SU-DHL-6 (cell line): Measurements from ENCODE around the gene MFSD11.
"Not testable (repeated sequence)": the region's sequence is repeated elsewhere in the genome, so short reads cannot be mapped to it uniquely, and the experiment has no call there.

ENCODE experiments used
- H2AFZ ChIP-seq: fragments of 200-600 bp; sonication (generic); 2 replicates; pipeline ENCODE4 v1.6.1; 2014; ENCODE audit warnings: low read depth, mild to moderate bottlenecking, moderate library complexity, mixed read lengths, antibody characterized with exemption, low read length; ENCODE audit not compliant: severe bottlenecking
- H3F3A ChIP-seq: fragments of 200-600 bp; shearing (Covaris generic); 2 replicates; pipeline ENCODE4 v1.6.0; 2016; ENCODE audit warnings: antibody characterized with exemption, mild to moderate bottlenecking; ENCODE audit not compliant: insufficient read depth
- H3K27ac ChIP-seq: fragments of 200-600 bp; sonication (generic); 2 replicates; pipeline ENCODE4 v1.5.1; 2016; ENCODE audit warnings: low read depth, mild to moderate bottlenecking, low read length, moderate library complexity, mixed read lengths
- H3K27me3 ChIP-seq: fragments of 200-600 bp; sonication (generic), shearing (Covaris generic); 2 replicates; pipeline ENCODE4 v1.6.0; 2014; ENCODE audit warnings: mild to moderate bottlenecking, low read length
- H3K36me3 ChIP-seq: fragments of 200-600 bp; sonication (generic); 2 replicates; pipeline ENCODE4 v1.6.1; 2014; ENCODE audit warnings: mild to moderate bottlenecking, low read length, mixed read lengths
- H3K4me2 ChIP-seq: fragments of 300-600, 200-600 bp; shearing (Covaris generic), sonication (generic); 2 replicates; pipeline ENCODE4 v1.6.0; 2014; ENCODE audit warnings: low read length, low read depth, mild to moderate bottlenecking; ENCODE audit not compliant: poor library complexity, severe bottlenecking
- H3K4me3 ChIP-seq: fragments of 200-600 bp; sonication (generic); 2 replicates; pipeline ENCODE4 v1.5.1; 2014; ENCODE audit warnings: antibody characterized with exemption, low read length, mild to moderate bottlenecking, mixed read lengths; ENCODE audit not compliant: insufficient read depth, poor library complexity, severe bottlenecking
- H3K79me2 ChIP-seq: fragments of 200-600 bp; sonication (generic); 2 replicates; pipeline ENCODE4 v1.6.1; 2014; ENCODE audit warnings: mild to moderate bottlenecking, low read length, moderate library complexity; ENCODE audit not compliant: insufficient read depth
- H3K9ac ChIP-seq: fragments of 200-600 bp; sonication (generic); 2 replicates; pipeline ENCODE4 v1.7.0; 2014; ENCODE audit warnings: mild to moderate bottlenecking, low read length
- H3K9me2 ChIP-seq: fragments of 200-600 bp; sonication (generic); replicated peaks from 2 replicates; pipeline ENCODE4 v1.6.1; 2014; ENCODE audit warnings: low read length; ENCODE audit not compliant: insufficient read depth
- H3K9me3 ChIP-seq: fragments of 200-600 bp; sonication (generic); 2 replicates; pipeline ENCODE4 v1.6.1; 2014; ENCODE audit warnings: low read length, mixed read lengths; ENCODE audit not compliant: insufficient read depth
- H4K20me1 ChIP-seq: fragments of 200-600 bp; sonication (generic); 2 replicates; pipeline ENCODE4 v1.6.1; 2014; ENCODE audit warnings: low read depth, mild to moderate bottlenecking, antibody characterized with exemption, low read length, moderate library complexity, mixed read lengths
- CTCF ChIP-seq: fragments of 200-600 bp; sonication (generic); IDR thresholded peaks from one replicate; pipeline ENCODE4 v1.5.1; 2017; ENCODE audit warnings: antibody characterized with exemption, mild to moderate bottlenecking, low read length, moderate library complexity; ENCODE audit not compliant: insufficient read depth, poor library complexity, severe bottlenecking
- EZH2phosphoT487 ChIP-seq: fragments of 200-600 bp; sonication (generic), shearing (Covaris generic); conservative IDR thresholded peaks from 2 replicates; pipeline ENCODE4 v1.6.1; 2018; ENCODE audit warnings: mild to moderate bottlenecking, antibody characterized with exemption, low read length, moderate library complexity, mixed read lengths

The MFSD11 gene

DNA sequence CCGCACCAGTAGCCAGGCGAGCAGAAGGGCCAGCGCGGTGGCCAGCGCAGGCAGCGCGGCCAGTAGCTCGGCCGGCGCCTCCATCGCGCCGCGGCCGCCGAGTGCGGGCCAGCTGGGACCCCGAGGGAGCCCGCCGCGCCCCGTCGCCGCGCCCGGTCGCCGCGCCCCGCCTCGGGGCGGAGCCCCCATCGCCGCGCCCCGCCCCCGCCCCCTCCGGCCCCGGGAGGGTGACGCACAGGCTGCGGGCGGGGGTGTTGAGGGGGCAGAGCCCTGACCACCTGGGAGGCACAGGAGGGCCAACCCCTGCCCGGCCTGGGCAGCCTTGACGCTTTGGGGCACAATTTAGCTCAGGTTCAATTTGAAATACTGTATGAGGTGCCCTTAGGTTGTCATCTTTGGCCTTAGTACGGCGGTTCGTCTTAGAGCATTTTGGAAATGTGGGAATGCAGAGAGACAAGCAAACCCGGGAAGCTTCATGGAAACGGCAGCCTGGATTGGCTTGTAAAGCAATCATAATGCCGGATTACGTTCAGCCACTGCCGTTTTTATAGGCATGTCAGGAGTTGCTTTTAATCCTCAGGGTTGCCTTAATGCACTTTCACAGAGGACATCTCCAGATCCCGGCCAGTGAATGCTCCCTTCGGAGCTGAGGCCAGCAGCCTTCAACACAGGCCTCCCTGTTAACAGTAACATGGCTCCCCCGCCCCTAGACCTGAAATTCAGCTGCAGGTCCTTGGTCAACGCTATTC is 26.9 kb upstream of the MFSD11 start, which contains the start of gene MXRA7:
MXRA7 (minus strand) TSS at position 103 of the 749 bp plus-strand sequence; CDS start at position 84, 19 bp downstream.
- H3K36me3 ChIP-seq, result no peaks in the 10 kb centered on the region
- H3K9ac ChIP-seq, result no peak within 1 kb of the TSS
- 0 out of 2 replicates have a peak, but pooled peaks cover 4% of the 10 kb centered on the region for H3F3A ChIP-seq
- no peaks in the 10 kb centered on the region for H3K9me3 ChIP-seq
- no peak within 1 kb of the TSS for H2AFZ ChIP-seq
- H3K79me2 ChIP-seq, result no peaks in the 10 kb centered on the region
- H3K4me2 ChIP-seq, result peak within 1 kb of the TSS; percentile 47
- no peak within 1 kb of the TSS for H3K4me3 ChIP-seq
- TF ChIP-seq EZH2phosphoT487, result no peak
- H3K27me3 ChIP-seq, result no peaks in the 10 kb centered on the region
- no peak within 1 kb of the TSS for H3K27ac ChIP-seq
- no peaks in the 10 kb centered on the region for H4K20me1 ChIP-seq
- no peaks in the 10 kb centered on the region for H3K9me2 ChIP-seq

- H3K79me2 ChIP-seq, H3K27me3 ChIP-seq, H3F3A ChIP-seq, H3K4me2 ChIP-seq, H3K9me2 ChIP-seq, H3K36me3 ChIP-seq, H2AFZ ChIP-seq, H3K27ac ChIP-seq, H3K9me3 ChIP-seq, H3K4me3 ChIP-seq, H4K20me1 ChIP-seq, H3K9ac ChIP-seq: not testable (repeated sequence)
These were observed 25.6 kb upstream of the MFSD11 start for GRCh38 chr17:76712321-76712720.

DNA sequence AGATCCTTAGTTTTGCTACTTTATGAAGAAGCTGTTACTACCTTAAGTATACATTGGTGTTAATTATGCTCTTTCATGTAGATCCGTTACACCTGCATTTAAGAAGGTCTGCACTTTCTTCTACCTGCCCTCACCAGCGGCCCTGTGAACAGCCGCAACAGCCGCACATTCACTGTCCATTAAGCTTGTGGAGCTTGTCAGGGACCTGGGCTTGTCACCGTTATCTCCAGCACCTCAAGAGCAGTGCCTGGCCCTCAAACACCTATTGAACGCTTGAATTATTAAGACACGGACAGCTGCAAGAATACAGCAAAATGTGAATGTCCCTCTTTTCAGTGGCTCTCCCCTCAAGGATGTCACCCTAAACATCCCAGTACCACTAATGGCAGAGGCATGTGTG is 24.2 kb upstream of the MFSD11 start:
- no peaks in the 10 kb centered on the region for H3K79me2 ChIP-seq
- H3F3A ChIP-seq, result 0 out of 2 replicates have a peak, but pooled peaks cover 4% of the 10 kb centered on the region
- H3K36me3 ChIP-seq, result no peaks in the 10 kb centered on the region
- H2AFZ ChIP-seq, result no peak overlapping the region
- H3K4me3 ChIP-seq, result no peak overlapping the region
- no peak overlapping the region for H3K4me2 ChIP-seq
- H3K9me2 ChIP-seq, result no peaks in the 10 kb centered on the region
- H3K9ac ChIP-seq, result no peak overlapping the region
- H3K9me3 ChIP-seq, result no peaks in the 10 kb centered on the region
- TF ChIP-seq EZH2phosphoT487 (no peak), CTCF (no peak)
- no peaks in the 10 kb centered on the region for H4K20me1 ChIP-seq
- H3K27ac ChIP-seq, result no peak overlapping the region
- no peaks in the 10 kb centered on the region for H3K27me3 ChIP-seq

DNA sequence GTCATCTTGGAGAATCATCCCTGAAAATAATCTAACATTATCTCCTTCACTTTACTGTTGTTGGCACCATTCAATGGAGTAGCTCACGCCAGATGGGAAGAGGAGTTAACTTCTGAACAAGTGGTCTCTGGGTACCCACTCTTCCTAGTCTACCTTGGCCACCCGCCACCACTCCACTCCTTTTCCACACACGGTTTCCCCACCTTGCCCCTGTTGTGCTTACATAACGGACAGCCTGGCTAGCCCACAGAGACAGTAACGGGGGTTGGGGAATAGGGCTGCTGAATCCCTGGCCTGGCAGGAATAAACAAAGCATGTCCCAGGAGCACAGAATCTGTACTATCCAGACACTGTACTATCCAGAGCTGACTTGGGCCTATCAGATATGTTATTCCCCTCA is 23.6 kb upstream of the MFSD11 start:
- Histone ChIP-seq H3K4me3 (no peak overlapping the region), H3K36me3 (no peaks in the 10 kb centered on the region)

More for the DNA sequence above, 23.6 kb upstream of the MFSD11 start:
- Histone ChIP-seq H3K9me2 (no peaks in the 10 kb centered on the region), H2AFZ (no peak overlapping the region), H3K4me2 (no peak overlapping the region), H4K20me1 (no peaks in the 10 kb centered on the region), H3K9me3 (no peaks in the 10 kb centered on the region), H3K27me3 (no peaks in the 10 kb centered on the region), H3K9ac (no peak overlapping the region), H3K79me2 (no peaks in the 10 kb centered on the region), H3F3A (0 out of 2 replicates have a peak, but pooled peaks cover 4% of the 10 kb centered on the region), H3K27ac (no peak overlapping the region)
- TF ChIP-seq CTCF (no peak), EZH2phosphoT487 (no peak)
